ENCODE results near the gene DNAJB4.
"Not testable (repeated sequence)": the region's sequence is repeated elsewhere in the genome, so short reads cannot be mapped to it uniquely, and the experiment has no call there.

DNAJB4 gene

GRCh38 chr1:77986810-77987209 is 17.9 kb upstream of the DNAJB4 start:
- in situ Hi-C loops (cut with HindIII; ENCODE audit: low pct_ligation_motif_present, low pct_unique_long_range_greater_than_20kb, low sequenced_read_pairs) = no loop called here
- DNase-seq = no peak

GRCh38 chr1:77987919-77988318 is 16.8 kb upstream of the DNAJB4 start:
- DNase-seq = no peak

GRCh38 chr1:77989744-77990143 is 15.0 kb upstream of the DNAJB4 start:
- in situ Hi-C loops (cut with HindIII; ENCODE audit: low pct_ligation_motif_present, low pct_unique_long_range_greater_than_20kb, low sequenced_read_pairs) = no loop called here
- no peak for DNase-seq

More at GRCh38 chr1:77987919-77988318, 16.8 kb upstream of the DNAJB4 start:
- in situ Hi-C loops (cut with HindIII; ENCODE audit: low pct_ligation_motif_present, low pct_unique_long_range_greater_than_20kb, low sequenced_read_pairs) = no loop called here

- DNase-seq = no peak
- in situ Hi-C loops (cut with HindIII; ENCODE audit: low pct_ligation_motif_present, low pct_unique_long_range_greater_than_20kb, low sequenced_read_pairs) = no loop called here
These were observed 14.0 kb upstream of the DNAJB4 start for GRCh38 chr1:77990629-77991204.

GRCh38 chr1:77991638-77992037 is 13.1 kb upstream of the DNAJB4 start:
- in situ Hi-C loops (cut with HindIII; ENCODE audit: low pct_ligation_motif_present, low pct_unique_long_range_greater_than_20kb, low sequenced_read_pairs) = no loop called here
- no peak for DNase-seq

GRCh38 chr1:77994117-77994705 is 10.5 kb upstream of the DNAJB4 start:
- DNase-seq = no peak
- in situ Hi-C loops (cut with HindIII; ENCODE audit: low pct_ligation_motif_present, low pct_unique_long_range_greater_than_20kb, low sequenced_read_pairs) = no loop called here

- in situ Hi-C loops (cut with HindIII; ENCODE audit: low pct_ligation_motif_present, low pct_unique_long_range_greater_than_20kb, low sequenced_read_pairs) = no loop called here
- no peak for DNase-seq
These were observed 8.0 kb upstream of the DNAJB4 start for GRCh38 chr1:77996734-77997133.

GRCh38 chr1:78000536-78000935 is 4.2 kb upstream of the DNAJB4 start:
- in situ Hi-C loops (cut with HindIII; ENCODE audit: low pct_ligation_motif_present, low pct_unique_long_range_greater_than_20kb, low sequenced_read_pairs) = not testable (repeated sequence)

GRCh38 chr1:78003070-78003746 is 1.5 kb upstream of the DNAJB4 start:
- DNase-seq = peak; percentile 15
- in situ Hi-C loops (cut with HindIII; ENCODE audit: low pct_ligation_motif_present, low pct_unique_long_range_greater_than_20kb, low sequenced_read_pairs) = no loop called here

More at GRCh38 chr1:78000536-78000935, 4.2 kb upstream of the DNAJB4 start:
- DNase-seq = not testable (repeated sequence)

- in situ Hi-C loops (cut with HindIII; ENCODE audit: low pct_ligation_motif_present, low pct_unique_long_range_greater_than_20kb, low sequenced_read_pairs) = no loop called here
- peak; percentile 89 for DNase-seq
These were observed 639 bp upstream of the DNAJB4 start for GRCh38 chr1:78003882-78004718.

- DNase-seq = no peak
- in situ Hi-C loops (cut with HindIII; ENCODE audit: low pct_ligation_motif_present, low pct_unique_long_range_greater_than_20kb, low sequenced_read_pairs) = no loop called here
These were observed 646 bp downstream of the DNAJB4 start for GRCh38 chr1:78005448-78005722.

- peak; percentile 80 for DNase-seq
- in situ Hi-C loops (cut with HindIII; ENCODE audit: low pct_ligation_motif_present, low pct_unique_long_range_greater_than_20kb, low sequenced_read_pairs) = no loop called here
These were observed 1.0 kb downstream of the DNAJB4 start for GRCh38 chr1:78005755-78006154.

GRCh38 chr1:78006521-78006920 is 1.8 kb downstream of the DNAJB4 start:
- DNase-seq = no peak
- in situ Hi-C loops (cut with HindIII; ENCODE audit: low pct_ligation_motif_present, low pct_unique_long_range_greater_than_20kb, low sequenced_read_pairs) = no loop called here

GRCh38 chr1:78007677-78008341 is 3.1 kb downstream of the DNAJB4 start:
- DNase-seq = no peak
- in situ Hi-C loops (cut with HindIII; ENCODE audit: low pct_ligation_motif_present, low pct_unique_long_range_greater_than_20kb, low sequenced_read_pairs) = no loop called here

GRCh38 chr1:78009276-78009675 is 4.5 kb downstream of the DNAJB4 start:
- in situ Hi-C loops (cut with HindIII; ENCODE audit: low pct_ligation_motif_present, low pct_unique_long_range_greater_than_20kb, low sequenced_read_pairs) = no loop called here
- DNase-seq = no peak

- in situ Hi-C loops (cut with HindIII; ENCODE audit: low pct_ligation_motif_present, low pct_unique_long_range_greater_than_20kb, low sequenced_read_pairs) = no loop called here
- no peak for DNase-seq
These were observed 5.1 kb downstream of the DNAJB4 start for GRCh38 chr1:78009836-78010235.

GRCh38 chr1:78011050-78011449 is 6.3 kb downstream of the DNAJB4 start:
- in situ Hi-C loops (cut with HindIII; ENCODE audit: low pct_ligation_motif_present, low pct_unique_long_range_greater_than_20kb, low sequenced_read_pairs) = no loop called here
- no peak for DNase-seq

- DNase-seq = no peak
- in situ Hi-C loops (cut with HindIII; ENCODE audit: low pct_ligation_motif_present, low pct_unique_long_range_greater_than_20kb, low sequenced_read_pairs) = no loop called here
These were observed 10.4 kb downstream of the DNAJB4 start for GRCh38 chr1:78015148-78015547.

GRCh38 chr1:78019024-78019423 is 14.3 kb downstream of the DNAJB4 start:
- in situ Hi-C loops (cut with HindIII; ENCODE audit: low pct_ligation_motif_present, low pct_unique_long_range_greater_than_20kb, low sequenced_read_pairs) = no loop called here

More at GRCh38 chr1:78019024-78019423, 14.3 kb downstream of the DNAJB4 start:
- no peak for DNase-seq
